Nephron progenitor cell (in vitro differentiated cells): ENCODE data around the gene PIR.

ENCODE experiments used
- DNase-seq: peaks from one replicate; pipeline ENCODE4 v3.0.0; 2021
- H3K27ac Mint-ChIP-seq: 2 replicates; pipeline ENCODE4 v1.8.0; 2021; ENCODE audit warnings: mild to moderate bottlenecking, moderate library complexity, mixed read lengths
- H3K27me3 Mint-ChIP-seq: 2 replicates; pipeline ENCODE4 v1.8.0; 2021; ENCODE audit warnings: mild to moderate bottlenecking, low read depth, mixed read lengths; ENCODE audit not compliant: poor library complexity
- H3K36me3 Mint-ChIP-seq: 2 replicates; pipeline ENCODE4 v1.8.0; 2021; ENCODE audit warnings: low read depth, mixed read lengths
- H3K4me1 Mint-ChIP-seq: 2 replicates; pipeline ENCODE4 v1.8.0; 2021; ENCODE audit warnings: mixed read lengths
- H3K4me3 Mint-ChIP-seq: 2 replicates; pipeline ENCODE4 v1.8.0; 2021; ENCODE audit warnings: mild to moderate bottlenecking, moderate library complexity, mixed read lengths
- H3K9me3 Mint-ChIP-seq: 2 replicates; pipeline ENCODE4 v1.8.0; 2021; ENCODE audit warnings: mild to moderate bottlenecking, moderate library complexity, mixed read lengths
- TF ChIP-seq, protein P1 (sequence below): fragments of 200-600 bp; sonication (generic); IDR thresholded peaks from 2 replicates; pipeline ENCODE4 v1.5.0; 2021; ENCODE audit warnings: antibody characterized with exemption

The PIR gene

DNA sequence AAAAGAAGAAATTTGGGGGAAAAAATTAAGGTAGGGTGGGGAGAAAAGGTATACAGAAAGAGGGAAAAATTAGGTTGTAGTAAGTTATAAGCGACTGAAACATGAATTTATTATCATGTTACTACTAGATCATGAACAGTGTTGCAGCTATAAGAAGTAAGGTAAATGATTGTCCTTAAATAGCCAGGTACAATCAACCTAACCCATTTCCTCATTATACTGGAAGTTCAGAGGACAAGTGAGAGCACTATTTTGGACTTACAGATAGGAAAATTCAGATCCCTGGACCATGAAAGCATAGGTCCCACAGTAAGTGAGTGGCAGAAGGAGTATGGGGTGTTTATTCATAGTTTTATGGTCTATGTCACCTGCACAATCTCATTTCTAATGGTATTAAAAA, 23.5 kb downstream of the PIR start:
- Mint-ChIP-seq H3K9me3 (no peaks in the 10 kb centered on the region), H3K4me1 (peaks cover 39% of the 10 kb centered on the region), H3K36me3 (no peaks in the 10 kb centered on the region), H3K27ac (no peak overlapping the region), H3K27me3 (peaks cover 3% of the 10 kb centered on the region), H3K4me3 (no peak overlapping the region)
- no peak for DNase-seq
- TF ChIP-seq, protein P1, sequence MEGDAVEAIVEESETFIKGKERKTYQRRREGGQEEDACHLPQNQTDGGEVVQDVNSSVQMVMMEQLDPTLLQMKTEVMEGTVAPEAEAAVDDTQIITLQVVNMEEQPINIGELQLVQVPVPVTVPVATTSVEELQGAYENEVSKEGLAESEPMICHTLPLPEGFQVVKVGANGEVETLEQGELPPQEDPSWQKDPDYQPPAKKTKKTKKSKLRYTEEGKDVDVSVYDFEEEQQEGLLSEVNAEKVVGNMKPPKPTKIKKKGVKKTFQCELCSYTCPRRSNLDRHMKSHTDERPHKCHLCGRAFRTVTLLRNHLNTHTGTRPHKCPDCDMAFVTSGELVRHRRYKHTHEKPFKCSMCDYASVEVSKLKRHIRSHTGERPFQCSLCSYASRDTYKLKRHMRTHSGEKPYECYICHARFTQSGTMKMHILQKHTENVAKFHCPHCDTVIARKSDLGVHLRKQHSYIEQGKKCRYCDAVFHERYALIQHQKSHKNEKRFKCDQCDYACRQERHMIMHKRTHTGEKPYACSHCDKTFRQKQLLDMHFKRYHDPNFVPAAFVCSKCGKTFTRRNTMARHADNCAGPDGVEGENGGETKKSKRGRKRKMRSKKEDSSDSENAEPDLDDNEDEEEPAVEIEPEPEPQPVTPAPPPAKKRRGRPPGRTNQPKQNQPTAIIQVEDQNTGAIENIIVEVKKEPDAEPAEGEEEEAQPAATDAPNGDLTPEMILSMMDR = no peak

DNA sequence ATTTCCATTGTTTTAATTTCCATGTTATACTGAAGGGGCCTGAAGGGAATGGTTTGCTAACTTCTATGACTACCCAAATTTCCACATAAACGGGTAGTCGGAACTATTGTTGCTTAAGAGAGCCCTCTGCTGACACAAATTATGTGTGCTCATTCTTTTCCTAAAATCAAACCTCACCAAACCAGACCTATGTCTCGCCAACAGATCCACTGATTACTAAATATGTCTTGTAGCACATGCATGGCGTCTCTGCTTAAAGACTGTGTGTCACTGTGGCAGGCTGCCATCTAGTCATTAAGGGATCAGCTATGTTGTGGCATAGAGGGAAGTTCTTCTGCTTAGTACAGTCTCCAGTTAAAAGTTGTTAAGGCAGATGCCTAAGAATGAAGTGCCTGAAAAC, 25.1 kb downstream of the PIR start:
- DNase-seq = no peak
- peaks cover 3% of the 10 kb centered on the region for H3K27me3 Mint-ChIP-seq
- H3K27ac Mint-ChIP-seq = peak overlapping the region; percentile 85
- no peaks in the 10 kb centered on the region for H3K36me3 Mint-ChIP-seq
- TF ChIP-seq, protein P1 = peak; percentile 51
- H3K9me3 Mint-ChIP-seq = no peaks in the 10 kb centered on the region
- no peak overlapping the region for H3K4me3 Mint-ChIP-seq
- peaks cover 46% of the 10 kb centered on the region for H3K4me1 Mint-ChIP-seq

GRCh38 chrX:15465896-15466651, 27.1 kb downstream of the PIR start:
- H3K36me3 Mint-ChIP-seq = no peaks in the 10 kb centered on the region
- TF ChIP-seq, protein P1 = no peak
- H3K4me1 Mint-ChIP-seq = peaks cover 46% of the 10 kb centered on the region
- no peak overlapping the region for H3K4me3 Mint-ChIP-seq
- peak overlapping the region; percentile 4 for H3K27ac Mint-ChIP-seq
- H3K9me3 Mint-ChIP-seq = no peaks in the 10 kb centered on the region
- H3K27me3 Mint-ChIP-seq = peaks cover 3% of the 10 kb centered on the region
- DNase-seq = no peak

DNA sequence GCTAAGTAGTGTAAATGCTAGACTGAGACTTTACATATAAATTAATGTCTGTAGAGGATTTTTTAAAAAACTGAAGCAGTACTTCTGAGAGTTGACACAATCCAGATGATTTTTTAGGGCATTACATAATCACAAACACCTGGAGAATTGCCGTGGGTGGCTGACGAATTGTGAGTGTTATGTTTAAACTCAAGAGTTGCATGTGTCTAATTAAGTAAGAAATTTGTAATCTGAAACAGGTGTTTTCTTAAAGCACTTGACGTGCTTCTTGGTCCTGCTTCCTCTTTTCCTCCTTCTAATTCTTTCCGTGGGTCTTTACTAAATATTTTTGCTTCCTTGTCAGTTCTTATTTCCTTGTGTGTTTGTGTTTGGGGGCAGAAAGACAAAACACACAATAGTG, 27.8 kb downstream of the PIR start:
- no peak for DNase-seq
- peak overlapping the region; percentile 4 for H3K27ac Mint-ChIP-seq
- peaks cover 44% of the 10 kb centered on the region for H3K4me1 Mint-ChIP-seq
- H3K36me3 Mint-ChIP-seq = peaks cover 4% of the 10 kb centered on the region
- TF ChIP-seq, protein P1 = no peak
- H3K4me3 Mint-ChIP-seq = no peak overlapping the region
- H3K27me3 Mint-ChIP-seq = peaks cover 3% of the 10 kb centered on the region
- H3K9me3 Mint-ChIP-seq = no peaks in the 10 kb centered on the region

DNA sequence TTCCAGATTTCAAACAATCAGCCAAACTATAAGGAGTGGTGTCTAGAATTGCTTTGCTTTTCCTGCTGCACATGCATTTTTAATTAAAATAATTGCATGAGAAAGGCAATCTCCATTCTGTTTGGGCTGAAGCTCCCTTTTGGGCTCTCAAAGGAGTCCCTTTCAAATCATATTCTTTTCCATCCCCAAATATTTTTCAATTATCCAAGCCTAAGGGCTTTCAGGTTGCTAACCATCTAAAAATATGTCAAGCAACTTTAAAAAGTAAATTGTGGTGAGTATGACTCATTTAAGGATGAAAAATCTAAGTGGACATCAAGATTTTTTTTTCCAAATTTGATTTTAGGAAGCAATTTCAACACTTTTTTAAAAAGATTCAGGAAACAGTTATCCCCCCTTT, 28.4 kb downstream of the PIR start:
- no peak for DNase-seq
- Mint-ChIP-seq H3K9me3 (no peaks in the 10 kb centered on the region), H3K27ac (no peak overlapping the region), H3K4me3 (no peak overlapping the region), H3K4me1 (peaks cover 44% of the 10 kb centered on the region), H3K36me3 (peaks cover 11% of the 10 kb centered on the region), H3K27me3 (peaks cover 3% of the 10 kb centered on the region)
- TF ChIP-seq, protein P1 = no peak

DNA sequence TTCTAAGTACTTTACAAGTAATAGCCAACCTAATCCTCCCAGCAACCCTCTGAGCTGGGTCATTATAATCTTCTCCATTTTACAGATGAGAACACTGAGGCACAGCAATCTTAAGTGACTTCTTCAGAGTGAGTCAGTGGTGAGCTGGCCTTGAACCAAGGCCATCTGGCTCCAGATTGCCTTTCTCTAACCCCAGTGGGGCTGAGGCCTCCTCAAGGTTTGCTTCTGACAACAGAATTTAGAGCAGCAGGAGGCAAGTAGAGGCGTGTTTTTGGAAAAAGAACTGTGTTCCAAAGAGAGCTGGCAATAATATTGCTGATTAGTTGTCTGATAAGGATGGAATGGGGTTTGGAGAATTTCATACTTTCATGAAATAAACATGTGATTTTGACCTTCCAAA, 41.2 kb downstream of the PIR start:
- H3K4me3 Mint-ChIP-seq = no peak overlapping the region
- peaks cover 7% of the 10 kb centered on the region for H3K36me3 Mint-ChIP-seq
- DNase-seq = no peak
- TF ChIP-seq, protein P1 = no peak
- peaks cover 66% of the 10 kb centered on the region for H3K4me1 Mint-ChIP-seq
- peak overlapping the region; percentile 45 for H3K27ac Mint-ChIP-seq
- H3K9me3 Mint-ChIP-seq = no peaks in the 10 kb centered on the region
- H3K27me3 Mint-ChIP-seq = peaks cover 3% of the 10 kb centered on the region
